RWPE2 (cell line): ENCODE results near the gene YEATS4.

Experiments
- ATAC-seq: fragments of 200-7000 bp; cut with Tn5 transposase; 3 replicates; pipeline ENCODE4 v1.9.1; 2021; ENCODE audit warnings: low read depth
- DNase-seq: peaks from one replicate; pipeline ENCODE4 v3.0.0-alpha.2; 2020; ENCODE audit warnings: low spot score
- H3K27ac ChIP-seq: fragments of 450-650 bp; 2 replicates; pipeline ENCODE4 v1.5.1; 2017; ENCODE audit warnings: mild to moderate bottlenecking; ENCODE audit not compliant: poor library complexity, severe bottlenecking
- H3K27me3 ChIP-seq: fragments of 250-450 bp; sonication (Bioruptor Pico); 2 replicates; pipeline ENCODE4 v1.5.1; 2021; ENCODE audit warnings: mild to moderate bottlenecking, moderate library complexity; ENCODE audit not compliant: insufficient read depth, poor library complexity, severe bottlenecking
- H3K36me3 ChIP-seq: fragments of 250-450 bp; sonication (Bioruptor Pico); 2 replicates; pipeline ENCODE4 v1.5.1; 2020; ENCODE audit warnings: low read depth, mild to moderate bottlenecking, moderate library complexity
- H3K4me1 ChIP-seq: fragments of 250-450 bp; sonication (Bioruptor Pico); 2 replicates; pipeline ENCODE4 v1.5.1; 2021; ENCODE audit warnings: mild to moderate bottlenecking, moderate library complexity; ENCODE audit not compliant: insufficient read depth, poor library complexity, severe bottlenecking
- H3K4me3 ChIP-seq: fragments of 250-450 bp; sonication (Bioruptor Pico); 2 replicates; pipeline ENCODE4 v1.5.1; 2021; ENCODE audit warnings: mild to moderate bottlenecking, moderate library complexity; ENCODE audit not compliant: severe bottlenecking
- H3K9me3 ChIP-seq: fragments of 250-450 bp; sonication (Bioruptor Pico); 2 replicates; pipeline ENCODE4 v1.5.1; 2021; ENCODE audit warnings: mild to moderate bottlenecking, moderate library complexity; ENCODE audit not compliant: severe bottlenecking
- TF ChIP-seq, protein P1 (sequence below): fragments of 450-650 bp; IDR thresholded peaks from one replicate; pipeline ENCODE4 v1.5.1; 2017; ENCODE audit warnings: mild to moderate bottlenecking, moderate library complexity; ENCODE audit not compliant: poor library complexity, severe bottlenecking

YEATS4 gene

GRCh38 chr12:69410571-69410970 lies 51.0 kb downstream of the YEATS4 start:
- Histone ChIP-seq H3K9me3 (no peaks in the 10 kb centered on the region), H3K27ac (no peak overlapping the region), H3K27me3 (no peaks in the 10 kb centered on the region), H3K4me3 (no peak overlapping the region), H3K4me1 (peaks cover 12% of the 10 kb centered on the region), H3K36me3 (no peaks in the 10 kb centered on the region)
- ATAC-seq (no peak), DNase-seq (no peak)
- TF ChIP-seq, protein P1, sequence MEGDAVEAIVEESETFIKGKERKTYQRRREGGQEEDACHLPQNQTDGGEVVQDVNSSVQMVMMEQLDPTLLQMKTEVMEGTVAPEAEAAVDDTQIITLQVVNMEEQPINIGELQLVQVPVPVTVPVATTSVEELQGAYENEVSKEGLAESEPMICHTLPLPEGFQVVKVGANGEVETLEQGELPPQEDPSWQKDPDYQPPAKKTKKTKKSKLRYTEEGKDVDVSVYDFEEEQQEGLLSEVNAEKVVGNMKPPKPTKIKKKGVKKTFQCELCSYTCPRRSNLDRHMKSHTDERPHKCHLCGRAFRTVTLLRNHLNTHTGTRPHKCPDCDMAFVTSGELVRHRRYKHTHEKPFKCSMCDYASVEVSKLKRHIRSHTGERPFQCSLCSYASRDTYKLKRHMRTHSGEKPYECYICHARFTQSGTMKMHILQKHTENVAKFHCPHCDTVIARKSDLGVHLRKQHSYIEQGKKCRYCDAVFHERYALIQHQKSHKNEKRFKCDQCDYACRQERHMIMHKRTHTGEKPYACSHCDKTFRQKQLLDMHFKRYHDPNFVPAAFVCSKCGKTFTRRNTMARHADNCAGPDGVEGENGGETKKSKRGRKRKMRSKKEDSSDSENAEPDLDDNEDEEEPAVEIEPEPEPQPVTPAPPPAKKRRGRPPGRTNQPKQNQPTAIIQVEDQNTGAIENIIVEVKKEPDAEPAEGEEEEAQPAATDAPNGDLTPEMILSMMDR = no peak

- no peak overlapping the region for H3K27ac ChIP-seq
- H3K27me3 ChIP-seq = no peaks in the 10 kb centered on the region
- no peak overlapping the region for H3K4me3 ChIP-seq
- TF ChIP-seq, protein P1 = no peak
- no peaks in the 10 kb centered on the region for H3K9me3 ChIP-seq
- no peaks in the 10 kb centered on the region for H3K4me1 ChIP-seq
- ATAC-seq (no peak), DNase-seq (no peak)
- H3K36me3 ChIP-seq = no peaks in the 10 kb centered on the region
Observed at GRCh38 chr12:69412655-69413054, 53.1 kb downstream of the YEATS4 start.

DNA sequence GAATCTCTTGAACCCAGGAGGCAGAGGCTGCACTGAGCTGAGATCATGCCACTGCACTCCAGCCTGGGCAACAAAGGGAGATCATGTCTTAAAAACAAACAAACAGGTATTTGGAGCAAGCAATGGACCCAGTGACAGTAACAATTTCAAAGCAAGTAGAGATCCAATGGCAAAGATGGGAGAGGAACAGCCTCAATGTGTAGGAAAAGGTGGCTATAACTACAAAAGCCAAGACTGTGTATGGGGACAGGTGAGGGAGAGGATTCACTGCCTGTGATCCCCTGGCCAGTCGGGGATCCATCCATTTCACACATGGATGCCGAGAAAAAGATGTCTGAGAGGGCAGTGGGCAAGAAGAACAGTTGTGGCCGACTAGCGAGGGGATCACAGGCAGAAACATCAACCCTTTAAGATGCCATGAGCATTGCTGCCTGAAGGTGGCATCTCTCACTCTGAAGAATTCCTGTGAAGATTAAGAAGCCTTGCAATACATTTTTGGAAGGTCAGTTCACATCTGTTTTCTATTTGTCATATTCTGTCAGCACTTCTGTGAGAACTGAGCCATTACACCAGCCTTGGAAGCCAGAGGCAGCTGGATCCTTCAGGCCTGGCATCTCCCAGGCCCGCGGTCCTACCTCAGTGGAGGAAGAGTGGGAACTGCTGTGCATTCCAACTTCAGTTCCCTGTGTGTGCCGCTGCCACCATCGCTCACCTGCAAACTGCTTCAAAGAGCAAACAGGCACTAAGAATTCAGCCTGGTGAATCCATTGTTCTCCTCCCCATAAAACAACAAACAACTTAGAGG lies 56.1 kb downstream of the YEATS4 start:
- no peaks in the 10 kb centered on the region for H3K36me3 ChIP-seq
- ATAC-seq (peak; percentile 71; the same call in 2 of the 3 replicates), DNase-seq (no peak)
- H3K9me3 ChIP-seq = no peaks in the 10 kb centered on the region
- no peak overlapping the region for H3K4me3 ChIP-seq
- TF ChIP-seq, protein P1 = peak; percentile 73
- H3K27me3 ChIP-seq = no peaks in the 10 kb centered on the region
- no peak overlapping the region for H3K27ac ChIP-seq
- H3K4me1 ChIP-seq = no peaks in the 10 kb centered on the region

- DNase-seq = no peak
- H3K4me3 ChIP-seq = no peak overlapping the region
- H3K36me3 ChIP-seq = no peaks in the 10 kb centered on the region
- H3K9me3 ChIP-seq = no peaks in the 10 kb centered on the region
- no peaks in the 10 kb centered on the region for H3K27me3 ChIP-seq
- no peaks in the 10 kb centered on the region for H3K4me1 ChIP-seq
- no peak overlapping the region for H3K27ac ChIP-seq
- no peak for ATAC-seq
- TF ChIP-seq, protein P1 = no peak
Observed at GRCh38 chr12:69417231-69417630, 57.7 kb downstream of the YEATS4 start.

DNA sequence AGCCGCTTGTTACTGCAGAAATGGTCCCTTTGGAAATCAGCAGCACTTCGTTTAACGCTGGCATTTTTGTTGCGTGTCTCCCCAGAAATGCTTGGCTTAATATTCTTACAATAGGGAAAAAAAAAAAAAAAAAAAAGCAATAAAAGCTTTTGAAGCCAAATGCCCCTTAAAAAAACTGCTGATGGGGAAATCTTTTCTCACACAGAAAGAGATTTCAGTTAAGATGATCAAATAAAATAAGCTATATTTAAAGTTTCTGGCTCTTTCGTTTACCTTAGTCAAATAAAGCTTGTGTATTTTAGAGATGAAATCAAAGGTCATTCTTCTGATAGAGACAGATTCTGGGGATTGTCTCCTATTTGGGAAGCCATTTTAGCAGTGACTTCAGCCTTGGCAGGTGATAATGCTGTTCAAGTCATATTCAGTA lies 58.2 kb downstream of the YEATS4 start:
- no peaks in the 10 kb centered on the region for H3K27me3 ChIP-seq

More for the DNA sequence above, 58.2 kb downstream of the YEATS4 start:
- Histone ChIP-seq H3K27ac (no peak overlapping the region), H3K4me1 (no peaks in the 10 kb centered on the region), H3K4me3 (no peak overlapping the region), H3K9me3 (no peaks in the 10 kb centered on the region), H3K36me3 (no peaks in the 10 kb centered on the region)
- TF ChIP-seq, protein P1 = no peak
- no peak for ATAC-seq
- DNase-seq = no peak
